Hindlimb muscle (tissue), 1 donor: Measurements from ENCODE around the gene MAP2K7. TPM values are rescaled to one million over a fixed set of nuclear protein-coding genes. Genes with fewer than 3 reads are reported as not detected.
"Not testable (repeated sequence)": the region's sequence is repeated elsewhere in the genome, so short reads cannot be mapped to it uniquely, and the experiment has no call there.

Source experiments
- DNase-seq: peaks from one replicate; pipeline ENCODE4 v3.0.0-alpha.2; 2013
- polyA plus RNA-seq: library from polyadenylated mRNA; unstranded; fragments of 120-200 nt; gene quantifications from one replicate; pipeline ENCODE4 v1.2.1, GENCODE V29; 2013; ENCODE audit not compliant: insufficient read length

Gene MAP2K7
- polyA plus RNA-seq, 1 donor: 27.2 TPM

GRCh38 chr19:7908742-7909461 is 5.2 kb downstream of the MAP2K7 start:
- no peak for DNase-seq

- DNase-seq: no peak
Observed at GRCh38 chr19:7909471-7910067, 5.9 kb downstream of the MAP2K7 start.

DNA sequence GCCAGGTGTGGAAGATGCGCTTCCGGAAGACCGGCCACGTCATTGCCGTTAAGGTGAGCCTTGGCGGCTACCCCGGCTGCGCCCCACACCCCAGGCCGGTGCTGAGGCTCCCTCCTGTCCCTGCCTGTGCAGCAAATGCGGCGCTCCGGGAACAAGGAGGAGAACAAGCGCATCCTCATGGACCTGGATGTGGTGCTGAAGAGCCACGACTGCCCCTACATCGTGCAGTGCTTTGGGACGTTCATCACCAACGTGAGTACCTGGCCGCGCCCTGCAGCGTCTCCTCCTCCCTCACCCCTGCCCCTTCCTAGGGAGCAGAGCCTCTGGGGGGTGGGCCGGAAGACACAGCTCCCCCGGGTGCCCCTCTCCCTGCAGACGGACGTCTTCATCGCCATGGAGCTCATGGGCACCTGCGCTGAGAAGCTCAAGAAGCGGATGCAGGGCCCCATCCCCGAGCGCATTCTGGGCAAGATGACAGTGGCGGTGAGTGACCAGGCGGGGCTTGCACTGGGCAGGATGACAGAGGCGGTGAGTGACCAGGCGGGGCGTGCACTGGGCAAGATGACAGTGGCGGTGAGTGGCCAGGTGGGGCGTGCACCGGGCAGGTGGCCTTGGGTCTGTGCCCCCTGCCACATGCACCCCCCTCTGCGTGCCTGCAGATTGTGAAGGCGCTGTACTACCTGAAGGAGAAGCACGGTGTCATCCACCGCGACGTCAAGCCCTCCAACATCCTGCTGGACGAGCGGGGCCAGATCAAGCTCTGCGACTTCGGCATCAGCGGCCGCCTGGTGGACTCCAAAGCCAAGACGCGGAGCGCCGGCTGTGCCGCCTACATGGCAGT is 6.9 kb downstream of the MAP2K7 start:
- DNase-seq: no peak

DNA sequence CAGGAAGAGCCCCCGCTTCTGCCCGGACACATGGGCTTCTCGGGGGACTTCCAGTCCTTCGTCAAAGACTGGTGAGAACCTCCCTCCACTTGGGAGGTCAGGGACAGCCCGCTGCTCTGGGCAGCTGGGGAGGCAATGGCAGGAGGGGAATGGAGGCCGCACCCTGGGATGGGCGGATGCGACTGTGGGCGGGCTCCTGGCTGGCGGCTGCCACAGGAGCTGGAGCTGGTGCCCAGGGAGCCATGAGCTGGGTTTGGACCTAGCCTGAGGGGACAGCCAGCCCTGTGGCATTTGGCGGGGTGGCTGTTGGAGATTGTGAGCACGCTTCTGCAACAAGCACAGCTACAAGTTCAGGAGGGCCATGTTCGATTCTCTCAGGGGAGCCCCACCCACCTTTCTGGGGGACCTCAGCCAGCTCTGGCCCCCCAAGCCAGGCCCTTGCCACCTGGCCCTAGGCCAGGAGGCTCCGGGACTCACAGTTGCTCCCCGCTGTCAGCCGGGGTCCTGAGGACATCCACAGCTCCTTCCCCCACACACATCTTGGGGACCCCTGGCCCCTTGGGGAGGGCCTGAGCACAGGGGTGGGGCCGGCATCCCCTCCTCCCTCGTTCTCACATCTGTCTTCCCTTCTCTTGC is 7.9 kb downstream of the MAP2K7 start:
- no peak for DNase-seq

GRCh38 chr19:7912144-7912696 is 8.5 kb downstream of the MAP2K7 start:
- DNase-seq: no peak

GRCh38 chr19:7912697-7913564 is 9.3 kb downstream of the MAP2K7 start:
- DNase-seq: no peak

GRCh38 chr19:7913652-7914051 is 10.0 kb downstream of the MAP2K7 start:
- DNase-seq: no peak

DNA sequence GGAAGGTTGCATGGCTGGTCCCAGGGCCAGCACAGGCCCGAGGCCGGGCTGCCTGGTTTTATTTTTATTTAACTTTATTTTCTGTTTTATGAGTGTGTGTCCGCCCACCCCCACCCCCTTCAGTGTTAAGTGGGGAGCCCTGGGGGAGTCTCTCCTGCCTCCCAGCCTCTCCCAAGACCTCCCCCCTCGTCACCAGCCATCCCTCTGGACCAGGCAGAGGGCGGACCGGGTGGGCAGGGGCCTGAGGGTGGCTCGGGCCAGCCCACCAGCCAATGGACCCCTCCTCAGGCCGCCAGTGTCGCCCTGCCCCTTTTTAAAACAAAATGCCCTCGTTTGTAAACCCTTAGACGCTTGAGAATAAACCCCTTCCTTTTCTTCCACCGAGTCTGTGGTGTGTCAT is 10.4 kb downstream of the MAP2K7 start:
- DNase-seq: no peak

GRCh38 chr19:7914598-7915045 is 10.9 kb downstream of the MAP2K7 start, which contains the start of gene TGFBR3L:
Gene TGFBR3L, plus strand, starts transcription at chr19:7914830.
- DNase-seq: no peak

DNA sequence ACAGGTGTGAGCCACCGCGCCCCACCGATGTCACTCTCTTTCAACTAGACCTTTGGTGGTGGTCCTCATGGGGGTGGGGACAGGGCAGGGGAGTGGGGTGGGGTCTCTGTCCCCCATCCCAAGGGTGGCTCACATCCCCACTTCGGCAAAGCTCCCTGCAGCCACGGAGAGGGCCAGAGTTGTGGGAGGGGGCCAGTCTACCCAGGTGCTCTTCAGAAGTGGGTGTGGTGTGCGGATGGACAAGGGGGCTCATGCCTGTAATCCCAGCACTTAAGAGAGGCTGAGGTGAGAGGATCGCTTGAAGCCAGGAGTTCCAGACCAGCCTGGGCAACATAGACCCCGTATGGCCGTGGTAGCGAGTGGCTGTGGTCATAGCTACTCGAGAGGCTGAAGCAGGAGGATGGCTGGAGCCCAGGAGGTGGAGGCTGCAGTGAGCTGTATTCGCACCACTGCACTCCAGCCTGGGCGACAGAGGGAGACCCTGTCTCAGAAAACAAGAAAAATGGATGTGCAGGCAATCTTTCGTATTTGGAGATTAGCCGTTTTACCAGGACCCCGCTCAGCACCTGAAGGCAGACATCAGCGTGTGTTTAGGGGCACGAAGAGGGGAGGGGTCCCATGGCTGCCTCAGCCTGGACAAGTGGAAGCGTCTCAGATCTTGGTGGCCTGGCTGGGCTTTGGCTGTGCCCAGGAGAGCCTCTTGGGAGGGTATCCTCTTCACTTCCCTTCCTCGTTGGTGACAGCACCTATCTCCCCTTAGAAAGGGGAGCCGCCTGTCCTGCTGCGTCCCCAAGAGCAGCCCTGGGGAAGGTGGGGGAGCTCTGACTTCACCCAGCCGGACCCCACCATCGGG is 11.8 kb downstream of the MAP2K7 start:
- no peak for DNase-seq

- no peak for DNase-seq
Observed at GRCh38 chr19:7916103-7916954, 12.7 kb downstream of the MAP2K7 start.

GRCh38 chr19:7916955-7917266 is 13.2 kb downstream of the MAP2K7 start:
- DNase-seq: no peak

- no peak for DNase-seq
Observed at GRCh38 chr19:7917267-7918061, 13.8 kb downstream of the MAP2K7 start.

DNA sequence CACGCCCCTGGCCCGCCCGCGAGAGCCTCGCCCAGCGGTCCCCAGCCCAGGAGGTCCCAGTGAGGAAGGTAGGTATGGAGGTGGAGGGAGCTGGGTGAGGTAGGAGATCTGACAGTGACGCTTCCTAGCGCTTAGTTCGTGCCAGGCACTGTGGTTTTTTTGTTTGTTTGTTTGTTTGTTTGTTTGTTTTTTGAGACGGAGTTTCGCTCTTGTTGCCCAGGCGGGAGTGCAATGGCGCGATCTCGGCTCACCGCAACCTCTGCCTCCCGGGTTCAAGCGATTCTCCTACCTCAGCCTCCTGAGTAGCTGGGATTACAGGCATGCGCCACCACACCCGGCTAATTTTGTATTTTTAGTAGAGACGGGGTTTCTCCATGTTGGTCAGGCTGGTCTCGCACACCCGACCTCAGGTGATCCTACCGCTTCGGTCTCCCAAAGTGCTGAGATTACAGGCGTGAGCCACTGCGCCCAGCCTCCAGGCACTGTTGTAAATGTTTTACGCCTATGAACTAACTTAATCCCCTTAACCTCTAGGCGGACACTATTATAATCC is 14.5 kb downstream of the MAP2K7 start:
- DNase-seq: not testable (repeated sequence)

DNA sequence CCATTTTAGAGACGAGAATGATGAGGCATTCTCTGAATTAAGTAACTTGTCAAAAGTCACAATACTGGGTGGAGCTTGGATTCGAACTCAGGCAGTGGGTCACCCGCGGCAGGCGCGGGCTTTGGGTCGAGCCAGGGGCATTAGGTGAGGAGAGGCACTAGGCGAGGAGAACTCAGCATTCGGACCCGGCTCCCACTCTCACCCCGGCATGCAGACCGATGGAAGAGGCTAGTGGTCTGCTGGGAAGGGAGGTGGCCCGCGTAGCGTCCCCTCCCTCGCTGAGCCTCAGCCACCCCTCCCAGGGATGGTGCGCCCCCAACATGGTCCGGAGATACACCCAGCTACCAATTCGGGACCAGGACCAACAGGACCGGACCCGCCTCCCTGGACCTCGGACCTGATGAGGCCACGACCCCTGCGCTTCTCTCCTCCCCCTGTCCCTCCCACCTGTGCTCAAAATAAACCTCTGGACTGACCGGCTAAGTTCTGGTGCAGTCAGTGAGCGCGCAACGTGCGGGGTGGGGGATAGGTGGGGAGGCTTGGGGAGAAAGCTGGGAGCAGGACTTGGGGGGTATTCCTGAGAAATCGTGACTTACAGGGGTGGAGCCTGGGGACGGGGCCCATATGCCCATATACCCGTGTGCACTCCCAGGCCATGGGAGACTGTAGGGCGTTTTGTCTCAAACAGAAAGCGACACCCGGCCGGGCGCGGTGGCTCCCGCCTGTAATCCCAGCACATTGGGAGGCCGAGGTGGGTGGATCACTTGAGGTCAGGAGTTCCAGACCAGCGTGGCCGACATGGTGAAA is 15.1 kb downstream of the MAP2K7 start:
- no peak for DNase-seq

DNA sequence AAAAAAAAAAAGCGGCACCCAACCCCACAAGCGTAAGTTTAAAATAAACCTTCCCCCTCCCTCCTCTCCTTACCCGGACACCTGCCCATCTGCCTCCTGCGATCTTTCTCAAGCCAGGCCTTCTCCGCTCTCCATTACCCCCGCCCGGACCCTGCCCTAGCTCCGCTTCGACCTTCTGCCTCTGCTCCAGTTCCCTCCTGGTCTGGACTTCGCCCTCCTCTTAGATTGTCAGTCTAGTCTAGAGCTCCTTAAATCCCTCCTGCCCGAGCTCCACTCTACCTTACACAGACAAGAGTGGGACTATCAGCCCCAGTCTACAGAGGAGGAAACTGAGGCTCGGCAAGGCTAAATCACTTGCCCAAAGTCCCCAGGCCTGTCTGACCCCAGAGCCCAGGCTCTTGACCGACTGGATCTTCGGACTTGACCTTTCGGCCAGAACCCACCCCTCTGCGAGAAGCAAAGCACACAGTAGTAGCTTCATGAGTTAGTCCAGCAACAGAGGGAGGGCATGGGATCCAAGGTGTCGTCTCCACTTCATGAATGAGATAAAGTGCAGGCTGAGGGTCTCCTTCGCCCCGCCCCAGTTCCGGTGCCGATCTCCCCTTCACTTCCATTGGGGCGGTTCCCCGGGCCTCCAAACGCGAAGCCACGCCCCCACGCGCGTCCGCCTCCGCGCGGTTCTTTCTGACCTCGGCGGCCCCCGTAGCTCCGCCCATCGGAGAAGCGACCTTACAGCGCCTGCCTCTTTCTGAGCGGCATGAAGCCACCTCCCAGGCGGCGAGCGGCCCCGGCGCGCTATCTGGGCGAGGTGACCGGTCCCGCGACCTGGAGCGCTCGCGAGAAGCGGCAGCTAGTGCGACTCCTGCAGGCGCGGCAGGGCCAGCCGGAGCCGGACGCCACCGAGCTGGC is 16.2 kb downstream of the MAP2K7 start, which contains the start of gene SNAPC2:
SNAPC2 (plus strand) TSS at position 729 of the 909 bp plus-strand sequence; CDS start at position 758, 29 bp downstream.
- DNase-seq: peak; percentile 95
